Neural crest cell (in vitro differentiated cells): Measurements from ENCODE around the gene PDCD6IP. TPM values are rescaled to one million over a fixed set of nuclear protein-coding genes. Genes with fewer than 3 reads are reported as not detected.
"Not testable (repeated sequence)": the region's sequence is repeated elsewhere in the genome, so short reads cannot be mapped to it uniquely, and the experiment has no call there.

ENCODE experiments used
- DNase-seq: peaks from one replicate; pipeline ENCODE4 v3.0.0; 2021; ENCODE audit warnings: low read depth, mixed read lengths, low spot score
- H3K27ac Mint-ChIP-seq: one replicate; pipeline ENCODE4 v1.8.0; 2021; ENCODE audit warnings: mild to moderate bottlenecking, mixed read lengths; ENCODE audit not compliant: unreplicated experiment
- H3K27me3 Mint-ChIP-seq: 2 replicates; pipeline ENCODE4 v1.8.0; 2021; ENCODE audit warnings: low read depth, mild to moderate bottlenecking, mixed read lengths
- H3K36me3 Mint-ChIP-seq: 2 replicates; pipeline ENCODE4 v1.8.0; 2021; ENCODE audit warnings: low read depth, mild to moderate bottlenecking, mixed read lengths
- H3K4me1 Mint-ChIP-seq: 2 replicates; pipeline ENCODE4 v1.8.0; 2021; ENCODE audit warnings: mixed read lengths
- H3K4me3 Mint-ChIP-seq: one replicate; pipeline ENCODE4 v1.8.0; 2021; ENCODE audit warnings: mild to moderate bottlenecking, mixed read lengths
- H3K9me3 Mint-ChIP-seq: 2 replicates; pipeline ENCODE4 v1.8.0; 2021; ENCODE audit warnings: mixed read lengths
- total RNA-seq: library from RNA; stranded (reverse); gene quantifications from 2 replicates; pipeline ENCODE4 v1.2.1, GENCODE V29; 2021
- TF ChIP-seq, protein P1 (sequence below): fragments of 200-600 bp; sonication (generic); conservative IDR thresholded peaks from 2 replicates; pipeline ENCODE4 v1.5.0; 2021; ENCODE audit warnings: antibody characterized with exemption, mild to moderate bottlenecking

Gene PDCD6IP
- total RNA-seq, 1 donor from 2014 or later = 150 TPM

DNA sequence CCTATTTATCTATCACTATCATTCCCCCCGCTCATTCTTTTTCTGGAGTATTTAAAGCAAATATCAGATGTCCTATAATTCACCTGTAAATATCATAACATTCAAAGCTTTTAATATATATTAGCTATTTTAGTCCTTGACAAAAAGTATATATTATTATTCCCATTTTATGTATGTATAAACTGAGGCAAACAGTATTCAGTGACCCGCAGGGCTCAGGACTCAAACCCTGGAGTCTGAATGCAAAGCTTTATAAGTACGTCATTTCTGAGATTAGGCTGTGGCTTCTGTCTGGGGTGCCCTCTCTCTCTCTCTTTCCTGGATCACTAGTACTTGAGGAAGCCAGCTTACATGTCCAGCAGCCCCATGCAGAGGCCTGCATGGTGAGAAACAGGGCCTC lies 20.4 kb upstream of the PDCD6IP start:
- no peaks in the 10 kb centered on the region for H3K27me3 Mint-ChIP-seq
- H3K9me3 Mint-ChIP-seq = no peaks in the 10 kb centered on the region
- TF ChIP-seq, protein P1, sequence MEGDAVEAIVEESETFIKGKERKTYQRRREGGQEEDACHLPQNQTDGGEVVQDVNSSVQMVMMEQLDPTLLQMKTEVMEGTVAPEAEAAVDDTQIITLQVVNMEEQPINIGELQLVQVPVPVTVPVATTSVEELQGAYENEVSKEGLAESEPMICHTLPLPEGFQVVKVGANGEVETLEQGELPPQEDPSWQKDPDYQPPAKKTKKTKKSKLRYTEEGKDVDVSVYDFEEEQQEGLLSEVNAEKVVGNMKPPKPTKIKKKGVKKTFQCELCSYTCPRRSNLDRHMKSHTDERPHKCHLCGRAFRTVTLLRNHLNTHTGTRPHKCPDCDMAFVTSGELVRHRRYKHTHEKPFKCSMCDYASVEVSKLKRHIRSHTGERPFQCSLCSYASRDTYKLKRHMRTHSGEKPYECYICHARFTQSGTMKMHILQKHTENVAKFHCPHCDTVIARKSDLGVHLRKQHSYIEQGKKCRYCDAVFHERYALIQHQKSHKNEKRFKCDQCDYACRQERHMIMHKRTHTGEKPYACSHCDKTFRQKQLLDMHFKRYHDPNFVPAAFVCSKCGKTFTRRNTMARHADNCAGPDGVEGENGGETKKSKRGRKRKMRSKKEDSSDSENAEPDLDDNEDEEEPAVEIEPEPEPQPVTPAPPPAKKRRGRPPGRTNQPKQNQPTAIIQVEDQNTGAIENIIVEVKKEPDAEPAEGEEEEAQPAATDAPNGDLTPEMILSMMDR = no peak
- H3K27ac Mint-ChIP-seq = no peak overlapping the region
- no peak for DNase-seq
- no peaks in the 10 kb centered on the region for H3K36me3 Mint-ChIP-seq
- no peak overlapping the region for H3K4me3 Mint-ChIP-seq
- H3K4me1 Mint-ChIP-seq = no peaks in the 10 kb centered on the region

GRCh38 chr3:33779751-33780150 lies 18.7 kb upstream of the PDCD6IP start:
- no peaks in the 10 kb centered on the region for H3K9me3 Mint-ChIP-seq
- TF ChIP-seq, protein P1 = no peak
- H3K4me3 Mint-ChIP-seq = no peak overlapping the region
- no peaks in the 10 kb centered on the region for H3K36me3 Mint-ChIP-seq
- H3K27ac Mint-ChIP-seq = no peak overlapping the region
- no peak for DNase-seq
- no peaks in the 10 kb centered on the region for H3K4me1 Mint-ChIP-seq
- H3K27me3 Mint-ChIP-seq = no peaks in the 10 kb centered on the region

DNA sequence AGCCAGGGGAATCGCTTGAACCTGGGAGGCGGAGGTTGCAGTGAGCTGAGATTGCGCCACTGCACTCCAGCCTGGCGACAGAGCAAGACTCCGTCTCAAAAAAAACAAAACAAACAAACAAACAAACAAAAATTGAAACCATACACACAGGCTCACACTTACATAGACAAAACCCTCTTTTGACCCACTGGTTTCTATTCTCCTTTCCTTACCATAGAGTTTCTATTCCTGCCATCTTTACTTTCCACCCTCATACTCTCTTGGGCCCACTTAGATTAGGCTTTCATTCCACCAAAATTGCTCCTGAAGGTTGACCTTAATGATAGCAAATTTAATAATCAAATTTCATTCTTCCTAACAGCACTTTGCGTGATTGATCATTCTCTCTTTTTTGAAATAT lies 17.0 kb upstream of the PDCD6IP start:
- not testable (repeated sequence) for H3K4me3 Mint-ChIP-seq, DNase-seq, H3K9me3 Mint-ChIP-seq, H3K4me1 Mint-ChIP-seq, H3K27me3 Mint-ChIP-seq, H3K27ac Mint-ChIP-seq, H3K36me3 Mint-ChIP-seq

GRCh38 chr3:33786565-33787327 lies 11.7 kb upstream of the PDCD6IP start:
- Mint-ChIP-seq H3K4me1 (peaks cover 11% of the 10 kb centered on the region), H3K27me3 (peaks cover 30% of the 10 kb centered on the region), H3K9me3 (no peaks in the 10 kb centered on the region), H3K27ac (no peak overlapping the region), H3K4me3 (peak overlapping the region; percentile 50), H3K36me3 (no peaks in the 10 kb centered on the region)
- no peak for DNase-seq
- TF ChIP-seq, protein P1 = no peak

DNA sequence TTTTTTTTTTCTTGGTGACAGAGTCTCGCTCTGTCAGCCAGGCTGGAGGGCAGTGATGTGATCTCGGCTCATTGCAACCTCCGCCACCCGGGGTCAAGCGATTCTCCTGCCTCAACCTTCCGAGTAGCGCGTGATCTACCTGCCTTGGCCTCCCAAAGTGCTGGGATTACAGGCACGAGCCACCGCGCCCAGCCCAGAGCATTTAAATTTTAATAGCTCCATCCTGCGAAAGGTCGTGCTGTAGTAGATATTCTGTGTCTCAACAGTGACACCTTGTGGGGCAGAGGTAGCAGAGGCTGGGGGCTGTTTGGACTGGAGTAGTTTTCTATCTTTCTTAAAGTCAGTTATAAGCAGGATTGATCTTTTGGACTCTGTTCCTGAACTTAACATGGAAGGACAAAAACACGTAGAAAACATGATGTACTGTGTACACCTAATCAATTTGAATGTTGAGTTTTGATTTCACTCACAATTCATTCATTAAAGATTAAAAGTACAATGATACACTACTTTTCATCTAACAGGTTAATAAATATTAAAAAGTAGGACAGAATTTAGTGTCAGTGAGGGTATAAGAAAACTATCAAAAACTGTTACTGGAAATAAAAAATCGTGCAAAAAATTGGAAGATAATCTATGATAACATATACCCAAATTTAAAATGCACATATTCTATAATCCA lies 11.0 kb upstream of the PDCD6IP start:
- DNase-seq = peak; percentile 50
- peak overlapping the region; percentile 50 for H3K4me3 Mint-ChIP-seq
- TF ChIP-seq, protein P1 = peak; percentile 89
- no peak overlapping the region for H3K27ac Mint-ChIP-seq
- peaks cover 35% of the 10 kb centered on the region for H3K27me3 Mint-ChIP-seq
- peaks cover 11% of the 10 kb centered on the region for H3K4me1 Mint-ChIP-seq
- H3K9me3 Mint-ChIP-seq = no peaks in the 10 kb centered on the region
- H3K36me3 Mint-ChIP-seq = no peaks in the 10 kb centered on the region
